PC-3 (cell line): ENCODE measurements around the gene CFAP54. TPM values are rescaled to one million over a fixed set of nuclear protein-coding genes. Genes with fewer than 3 reads are reported as not detected.

Source experiments
- ATAC-seq: fragments of 200-7000 bp; cut with Tn5 transposase; 2 replicates; pipeline ENCODE4 v1.9.1; 2020; ENCODE audit warnings: mild to moderate bottlenecking, moderate library complexity
- BruUV-seq: library from RNA; stranded (reverse); fragments of 400-500 nt; replicated peaks from 2 replicates; lab custom pipeline; 2021; lab: Mats Ljungman, UMichigan
- CTCF ChIA-PET: fragments of 300-600 bp; sonication (Branson Sonifier 250); formaldehyde crosslinking; loops from one replicate; lab custom pipeline; 2022; ENCODE audit warnings: antibody characterized with exemption; lab: Charles Lee
- POLR2A ChIA-PET: fragments of 300-600 bp; sonication (Branson Sonifier 250); formaldehyde crosslinking; loops from one replicate; lab custom pipeline; 2022; ENCODE audit warnings: antibody characterized with exemption; ENCODE audit not compliant: unreplicated experiment; lab: Charles Lee
- DNase-seq: peaks from one replicate; pipeline ENCODE4 v3.0.0-alpha.2; 2015
- H2AFZ ChIP-seq: fragments of 300-600 bp; sonication (generic); 2 replicates; pipeline ENCODE4 v1.6.0; 2016; ENCODE audit warnings: antibody characterized with exemption, low read length
- H3F3A ChIP-seq: fragments of 300-600 bp; sonication (generic); one replicate; pipeline ENCODE4 v1.6.0; 2017; ENCODE audit warnings: antibody characterized with exemption, low read length, control low read depth, mild to moderate bottlenecking; ENCODE audit not compliant: unreplicated experiment
- H3K27ac ChIP-seq: fragments of 300-600 bp; sonication (generic); 2 replicates; pipeline ENCODE4 v1.5.1; 2016; ENCODE audit warnings: mild to moderate bottlenecking, low read length
- H3K27me3 ChIP-seq: fragments of 300-600 bp; sonication (generic); 2 replicates; pipeline ENCODE4 v1.6.1; 2016; ENCODE audit warnings: low read length, mixed read lengths
- H3K36me3 ChIP-seq: fragments of 300-600 bp; sonication (generic); 2 replicates; pipeline ENCODE4 v1.6.1; 2016; ENCODE audit warnings: low read depth, mixed run types, low read length, mixed read lengths
- H3K4me1 ChIP-seq: fragments of 300-600 bp; sonication (generic); 2 replicates; pipeline ENCODE4 v1.5.1; 2016; ENCODE audit warnings: low read length; ENCODE audit not compliant: insufficient read depth
- H3K4me2 ChIP-seq: fragments of 300-600 bp; sonication (generic); 2 replicates; pipeline ENCODE4 v1.6.0; 2016; ENCODE audit warnings: low read length
- H3K4me3 ChIP-seq: fragments of 300-600 bp; sonication (generic); 2 replicates; pipeline ENCODE4 v1.5.1; 2016; ENCODE audit warnings: mild to moderate bottlenecking, low read length, mixed read lengths
- H3K79me2 ChIP-seq: fragments of 300-600 bp; sonication (generic); 2 replicates; pipeline ENCODE4 v1.6.1; 2017; ENCODE audit warnings: low read length, mixed read lengths
- H3K9ac ChIP-seq: fragments of 300-600 bp; sonication (generic); 2 replicates; pipeline ENCODE4 v1.6.0; 2016; ENCODE audit warnings: mild to moderate bottlenecking, low read length
- H3K9me2 ChIP-seq: fragments of 300-600 bp; sonication (generic); replicated peaks from 2 replicates; pipeline ENCODE4 v1.6.1; 2016; ENCODE audit warnings: mixed run types, low read length, mixed read lengths
- H3K9me3 ChIP-seq: fragments of 300-600 bp; sonication (generic); 2 replicates; pipeline ENCODE4 v1.6.1; 2016; ENCODE audit warnings: low read length, mixed read lengths
- H4K20me1 ChIP-seq: fragments of 300-600 bp; sonication (generic); 2 replicates; pipeline ENCODE4 v1.6.1; 2016; ENCODE audit warnings: low read length, mixed read lengths
- CTCF ChIP-seq: fragments of 300-600 bp; sonication (generic); conservative IDR thresholded peaks from 2 replicates; pipeline ENCODE4 v1.5.1; 2017; ENCODE audit warnings: antibody characterized with exemption, low read depth, mild to moderate bottlenecking, low read length
- EZH2 ChIP-seq: fragments of 300-600 bp; sonication (generic); IDR thresholded peaks from one replicate; pipeline ENCODE4 v1.6.1; 2017; ENCODE audit warnings: antibody characterized with exemption, mild to moderate bottlenecking, low read length; ENCODE audit not compliant: unreplicated experiment
- EZH2phosphoT487 ChIP-seq: fragments of 300-600 bp; sonication (generic); IDR thresholded peaks from 2 replicates; pipeline ENCODE4 v1.6.1; 2018; ENCODE audit warnings: mild to moderate bottlenecking, antibody characterized with exemption, low read length, borderline replicate concordance
- intact Hi-C: fragments of 100-400 bp; cut with micrococcal nuclease; formaldehyde crosslinking; loops from 2 replicates; pipeline ENCODE4 v1.9.0; 2023
- total RNA-seq: library from RNA; depleted of rRNA; stranded (reverse); fragments of >200 nt; gene quantifications from 2 replicates; pipeline ENCODE4 v1.2.3, GENCODE V29; 2014

The CFAP54 gene
- total RNA-seq, 1 experiment from 2014 or later: 0.77 TPM

GRCh38 chr12:96448300-96448699 lies 41.1 kb upstream of the CFAP54 start:
- peak overlapping the region; percentile 47; the same call in 1 of the 2 replicates for H3K4me2 ChIP-seq
- no peak for TF ChIP-seq EZH2
- no peak for TF ChIP-seq EZH2phosphoT487
- TF ChIP-seq CTCF: no peak
- H2AFZ ChIP-seq: no peak overlapping the region
- POLR2A ChIA-PET: interaction anchor here (0.8 kb wide), 1 partner anchor 50 kb away, joined by 3 read pairs; no protein-coding TSS in a partner anchor
- ATAC-seq (peak; percentile 89), DNase-seq (peak; percentile 96)
- peak overlapping the region; percentile 68 for H3K9ac ChIP-seq
- H3K27ac ChIP-seq: peak overlapping the region; percentile 92
- BruUV-seq: no TSS peak
- no peaks in the 10 kb centered on the region for H3K36me3 ChIP-seq
- H3F3A ChIP-seq: peaks cover 7% of the 10 kb centered on the region
- H3K4me1 ChIP-seq: peaks cover 50% of the 10 kb centered on the region
- intact Hi-C loops: loop anchor here (1.0 to 5.0 kb wide), 4 partner anchors 21 to 54 kb away; no protein-coding TSS in a partner anchor
- H3K9me2 ChIP-seq: no peaks in the 10 kb centered on the region
- H3K4me3 ChIP-seq: peak overlapping the region; percentile 36; the same call in 1 of the 2 replicates
- H3K27me3 ChIP-seq: no peaks in the 10 kb centered on the region
- H4K20me1 ChIP-seq: no peaks in the 10 kb centered on the region
- H3K9me3 ChIP-seq: no peaks in the 10 kb centered on the region
- CTCF ChIA-PET: interaction anchor here (0.6 to 1.1 kb wide), 4 partner anchors 47 to 736 kb away, joined by 3 to 12 read pairs (median 4); partner anchors contain the start of gene CDK17
- no peaks in the 10 kb centered on the region for H3K79me2 ChIP-seq

- H3K4me1 ChIP-seq: peaks cover 44% of the 10 kb centered on the region
- H3K27ac ChIP-seq: peak overlapping the region; percentile 63
- no peaks in the 10 kb centered on the region for H3K9me2 ChIP-seq
- H2AFZ ChIP-seq: no peak overlapping the region
- BruUV-seq: no TSS peak
- DNase-seq (peak; percentile 52), ATAC-seq (peak; percentile 5)
- H3K36me3 ChIP-seq: no peaks in the 10 kb centered on the region
- peak overlapping the region; percentile 40; the same call in 1 of the 2 replicates for H3K4me2 ChIP-seq
- intact Hi-C loops: no loop called here
- TF ChIP-seq EZH2phosphoT487: no peak
- TF ChIP-seq EZH2: no peak
- TF ChIP-seq CTCF: no peak
- no peak overlapping the region for H3K4me3 ChIP-seq
- no peaks in the 10 kb centered on the region for H4K20me1 ChIP-seq
- no peaks in the 10 kb centered on the region for H3K79me2 ChIP-seq
- no peaks in the 10 kb centered on the region for H3K9me3 ChIP-seq
- H3K27me3 ChIP-seq: no peaks in the 10 kb centered on the region
- H3F3A ChIP-seq: no peaks in the 10 kb centered on the region
- POLR2A ChIA-PET: interaction anchor here (0.8 kb wide), 1 partner anchor 35 kb away, joined by 4 read pairs; no protein-coding TSS in a partner anchor
- peak overlapping the region; percentile 10; the same call in 1 of the 2 replicates for H3K9ac ChIP-seq
- CTCF ChIA-PET: no interaction called here
Measured at GRCh38 chr12:96452261-96452922, 37.0 kb upstream of the CFAP54 start.

GRCh38 chr12:96454396-96454795 lies 35.0 kb upstream of the CFAP54 start:
- DNase-seq: peak; percentile 56
- H3K27ac ChIP-seq: peak overlapping the region; percentile 10; the same call in 1 of the 2 replicates

More at GRCh38 chr12:96454396-96454795, 35.0 kb upstream of the CFAP54 start:
- intact Hi-C loops: no loop called here
- H3K4me3 ChIP-seq: no peak overlapping the region
- no peaks in the 10 kb centered on the region for H3K36me3 ChIP-seq
- no peaks in the 10 kb centered on the region for H3K79me2 ChIP-seq
- H4K20me1 ChIP-seq: no peaks in the 10 kb centered on the region
- ChIA-PET CTCF (no interaction called here), POLR2A (no interaction called here)
- no peaks in the 10 kb centered on the region for H3K9me2 ChIP-seq
- H3K27me3 ChIP-seq: no peaks in the 10 kb centered on the region
- TF ChIP-seq EZH2: no peak
- TF ChIP-seq EZH2phosphoT487: no peak
- TF ChIP-seq CTCF: no peak
- H3K4me1 ChIP-seq: peaks cover 32% of the 10 kb centered on the region
- H3K9ac ChIP-seq: no peak overlapping the region
- BruUV-seq: no TSS peak
- no peaks in the 10 kb centered on the region for H3F3A ChIP-seq
- peak; percentile 21; the same call in 1 of the 2 replicates for ATAC-seq
- H3K4me2 ChIP-seq: no peak overlapping the region
- H2AFZ ChIP-seq: no peak overlapping the region
- H3K9me3 ChIP-seq: no peaks in the 10 kb centered on the region
